Measurements from ENCODE around the gene TIPIN.
A peak's percentile ranks its signal among the peaks of the same experiment; 100 is the strongest.

The TIPIN gene

DNA sequence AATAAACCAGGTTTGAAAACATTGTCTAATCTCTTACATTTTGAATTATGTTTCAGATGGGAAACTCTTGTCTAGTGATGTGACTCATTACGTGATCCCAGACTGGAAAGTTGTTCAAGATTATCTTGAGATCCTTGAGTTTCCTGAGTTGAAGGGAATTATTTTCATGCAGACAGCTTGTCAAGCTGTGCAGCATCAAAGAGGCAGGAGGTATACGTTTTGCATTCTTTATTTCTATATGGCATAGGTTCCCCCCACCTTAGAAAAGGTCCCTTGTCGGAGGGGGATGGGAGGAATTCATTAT, 61.6 kb downstream of the TIPIN start:
- DNase-seq, result no peak

DNA sequence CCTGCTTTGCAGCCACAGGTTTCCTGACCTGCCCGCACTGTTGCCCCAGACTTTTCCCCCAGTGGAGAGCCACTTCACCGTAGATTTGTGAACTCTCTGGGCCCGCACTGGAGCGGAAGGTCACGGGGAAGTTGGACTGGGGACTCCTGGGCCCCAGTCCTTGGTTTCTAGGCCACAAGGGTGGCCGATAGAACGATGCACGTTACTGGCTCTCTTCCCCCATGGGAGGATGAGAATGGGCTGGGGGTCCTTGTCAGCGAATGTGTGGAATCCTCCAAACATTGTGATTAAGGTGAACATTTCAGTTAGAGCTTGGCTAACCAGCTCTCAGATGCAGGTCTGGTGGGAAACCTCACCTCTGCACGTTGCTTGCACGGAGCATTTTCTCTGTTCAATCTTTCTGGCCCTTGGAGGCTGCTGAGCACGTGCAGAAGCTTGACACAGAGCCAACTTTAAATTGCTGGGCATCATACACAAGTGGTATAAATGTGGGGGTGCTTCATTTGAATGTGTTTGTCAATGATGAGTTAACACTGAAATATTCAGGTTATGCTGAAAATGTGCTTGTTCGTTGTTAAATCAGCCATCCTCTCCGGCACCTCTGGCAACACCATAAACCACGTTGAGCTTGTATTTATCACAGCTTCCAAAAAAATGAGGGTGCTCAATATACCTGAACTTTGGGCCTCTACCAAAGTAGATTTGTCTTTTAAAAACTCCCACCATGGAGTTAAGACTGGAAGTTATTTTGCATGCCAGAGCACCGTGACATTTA, 62.1 kb downstream of the TIPIN start:
- DNase-seq, result peak; percentile 39

DNA sequence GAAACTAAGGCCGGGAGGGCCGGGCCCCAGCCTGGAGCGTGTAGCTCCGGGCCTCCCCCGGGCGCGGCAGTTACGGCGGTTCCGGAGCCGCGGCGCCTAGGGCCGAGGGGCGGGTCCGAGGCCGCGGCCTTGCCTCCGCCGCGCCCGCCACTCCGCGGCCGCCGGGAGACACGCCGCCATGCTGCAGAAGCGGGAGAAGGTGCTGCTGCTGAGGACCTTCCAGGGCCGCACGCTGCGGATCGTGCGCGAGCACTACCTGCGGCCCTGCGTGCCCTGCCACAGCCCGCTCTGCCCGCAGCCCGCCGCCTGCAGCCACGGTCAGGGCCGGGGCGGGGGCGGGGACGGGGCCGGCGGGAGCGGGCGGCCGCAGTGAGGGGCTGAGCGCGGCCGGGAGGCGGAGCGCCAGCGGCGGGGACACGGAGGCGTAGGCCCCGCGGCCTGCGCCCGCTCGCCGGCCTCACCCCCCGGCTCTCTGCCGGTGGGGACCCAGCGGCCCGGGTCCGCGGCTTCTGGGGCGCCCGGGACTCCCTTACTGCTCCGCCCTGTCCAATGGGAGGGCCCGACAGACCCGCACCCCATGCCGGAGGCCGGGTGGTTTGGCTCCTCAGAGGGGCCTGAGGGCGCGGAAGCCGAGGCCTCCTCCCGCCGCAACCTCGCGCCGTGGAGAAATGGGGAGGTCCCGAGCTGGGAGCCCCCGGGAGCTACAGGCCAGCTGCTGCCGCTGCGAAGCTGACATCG, 62.9 kb downstream of the TIPIN start, which contains the start of gene DIS3L:
Gene DIS3L, plus strand, starts transcription at position 150 of the 738 bp plus-strand sequence. Its CDS starts 29 bp downstream, at position 179.
- DNase-seq, result peak; percentile 58

DNA sequence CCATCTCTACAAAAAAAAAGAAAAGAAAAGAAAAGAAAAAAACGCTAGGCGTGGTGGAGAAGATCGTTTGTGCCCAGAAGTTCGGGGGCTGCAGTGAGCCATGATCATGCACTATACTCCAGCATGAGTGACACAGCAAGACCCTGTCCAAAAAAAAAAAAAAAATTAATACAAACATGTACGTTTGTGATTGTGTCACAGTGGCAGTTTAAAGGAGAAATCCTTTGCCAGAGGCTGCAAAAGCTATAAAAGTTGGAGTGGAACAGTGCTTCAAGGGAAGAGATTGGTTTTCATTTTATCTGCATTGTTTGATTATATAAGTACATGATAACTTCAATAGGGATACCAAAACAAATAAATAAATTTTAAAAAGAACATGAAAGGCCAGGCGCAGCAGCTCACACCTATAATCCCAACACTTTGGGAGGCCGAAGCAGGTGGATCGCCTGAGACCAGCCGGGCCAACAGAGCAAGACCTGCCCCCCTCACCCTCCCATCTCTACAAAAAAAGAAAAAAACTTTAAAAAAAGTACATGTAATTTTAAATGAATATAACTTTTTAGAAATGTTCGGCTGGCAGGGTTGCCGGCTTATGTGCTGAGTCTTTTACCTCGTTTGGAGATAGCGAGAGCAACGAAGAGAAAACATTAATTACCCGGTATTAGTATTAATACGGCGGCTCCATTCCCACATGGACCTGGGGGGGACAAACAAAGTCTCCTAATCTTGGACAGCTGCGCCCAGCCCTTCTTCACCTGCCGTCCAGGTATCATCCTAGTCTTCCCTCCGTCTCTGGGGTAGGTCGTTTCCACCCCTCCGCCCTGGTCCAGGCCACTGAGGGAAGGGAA, 63.7 kb downstream of the TIPIN start:
- no peak for DNase-seq

DNA sequence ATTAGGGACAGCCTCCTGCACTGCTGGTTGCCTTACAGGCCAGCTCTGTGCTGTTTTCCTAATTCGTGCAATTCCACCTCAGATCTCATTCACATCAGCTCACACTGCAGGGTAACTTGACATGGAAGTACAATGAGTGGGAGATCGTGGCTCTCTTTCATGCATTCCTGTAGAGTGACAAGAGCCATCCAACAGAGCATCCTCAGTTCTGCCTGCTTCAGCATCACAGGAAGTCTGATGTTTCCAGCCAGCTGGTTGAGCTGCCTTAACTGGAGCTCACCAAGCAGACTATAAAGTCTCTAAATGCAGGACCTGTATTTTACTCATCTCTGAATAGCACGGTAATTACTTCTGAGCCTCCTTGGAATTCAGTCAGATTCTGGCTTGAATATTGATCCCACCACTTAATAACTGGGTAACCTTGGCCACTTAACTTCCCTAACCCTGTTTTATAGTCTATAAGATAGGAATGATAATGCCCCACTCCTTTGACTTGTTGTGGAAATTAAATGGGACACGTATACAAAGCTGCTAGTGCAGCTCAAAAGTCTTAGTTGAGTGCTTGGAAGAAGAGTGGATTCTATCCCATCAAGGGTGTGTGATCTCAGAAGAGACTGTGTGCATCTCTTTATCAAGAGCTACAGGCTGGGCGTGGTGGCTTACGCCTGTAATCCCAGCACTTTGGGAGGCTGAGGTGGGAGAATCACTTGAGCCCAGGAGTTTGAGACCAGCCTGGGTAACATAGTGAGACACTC, 64.5 kb downstream of the TIPIN start:
- DNase-seq, result no peak

DNA sequence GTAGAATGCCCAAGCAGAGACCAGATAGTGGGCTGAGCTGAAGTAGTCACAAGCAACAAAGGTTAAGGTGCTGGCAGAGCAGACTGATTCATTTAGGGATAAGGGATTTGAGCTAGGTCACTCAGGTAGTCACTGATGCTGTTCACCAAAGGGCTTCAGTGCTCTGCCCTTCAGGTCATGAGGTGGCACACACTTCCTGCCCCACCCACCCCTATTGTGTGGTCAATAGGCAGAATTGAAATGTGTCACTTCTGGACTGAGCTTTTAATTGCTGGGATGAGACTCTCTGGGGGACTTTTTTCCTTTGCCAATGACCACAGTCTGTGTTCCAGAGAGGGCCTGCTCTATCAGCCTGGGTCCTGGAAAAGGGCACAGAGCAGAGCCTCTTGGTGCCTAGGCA, 66.0 kb downstream of the TIPIN start:
- no peak for DNase-seq

DNA sequence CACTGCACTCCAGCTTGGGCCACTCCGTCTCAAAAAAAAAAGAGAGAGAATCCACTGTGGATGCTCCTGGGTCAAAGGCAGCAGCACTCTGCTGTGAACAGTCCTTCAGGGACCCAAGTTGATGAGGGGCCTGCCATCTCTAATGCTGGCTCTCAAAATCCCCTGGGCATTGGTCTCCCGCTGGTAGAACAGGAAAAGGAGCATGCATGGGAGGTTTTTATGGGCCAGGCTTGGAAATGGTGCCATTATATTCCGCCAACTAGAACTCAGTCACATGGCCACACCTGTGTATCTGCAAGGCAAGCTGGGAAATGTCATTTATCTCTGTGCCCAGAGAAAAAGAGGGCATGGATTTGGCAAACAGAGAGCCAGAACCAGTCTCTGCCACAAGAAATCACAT, 66.5 kb downstream of the TIPIN start:
- no peak for DNase-seq

DNA sequence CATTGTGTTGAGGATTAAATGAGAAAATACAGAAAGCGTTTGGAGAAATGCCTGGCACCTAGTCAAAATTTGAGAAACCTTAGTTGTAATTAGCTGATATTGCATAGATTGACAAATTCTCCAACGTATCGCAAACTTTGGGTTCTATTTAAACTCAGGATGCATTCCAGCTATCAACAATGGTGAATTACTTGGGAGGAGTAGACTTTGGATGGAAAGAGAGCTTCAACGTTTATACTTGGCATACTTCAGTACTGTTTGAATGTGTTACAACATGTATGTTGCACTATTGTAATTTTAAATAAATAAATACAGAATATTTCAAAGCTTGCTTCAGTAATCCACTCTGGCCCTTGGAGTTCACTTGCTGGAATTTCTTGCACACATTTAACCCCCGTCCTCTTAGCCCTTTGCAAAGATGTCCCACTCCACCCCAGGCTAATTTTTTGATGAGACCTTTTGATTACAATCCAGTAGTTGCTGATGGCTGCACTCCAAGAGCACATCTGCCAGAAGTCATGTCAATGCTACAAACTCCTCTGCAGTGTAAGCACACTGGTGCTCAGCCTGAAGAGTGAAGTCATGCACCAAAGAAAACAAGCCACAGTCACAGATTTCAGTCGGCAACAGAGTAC, 67.8 kb downstream of the TIPIN start:
- no peak for DNase-seq

DNA sequence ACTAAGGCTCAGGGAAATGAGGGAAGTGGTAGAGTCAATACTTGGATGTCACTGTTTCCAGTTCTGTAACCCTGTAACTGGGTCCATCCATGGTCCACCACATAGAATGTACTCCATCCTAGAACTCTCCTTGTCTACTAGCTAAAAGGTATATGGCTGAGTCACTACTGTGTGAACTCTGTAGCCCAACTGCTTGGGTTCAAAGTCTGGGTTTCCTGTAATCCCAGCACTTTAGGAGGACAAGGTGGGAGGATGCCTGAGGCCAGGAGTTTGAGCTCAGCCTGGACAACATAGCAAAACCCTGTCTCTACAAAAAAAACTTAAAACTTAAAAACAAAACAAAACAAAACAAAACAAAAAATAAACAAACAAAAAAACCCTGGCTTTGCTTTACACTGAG, 68.4 kb downstream of the TIPIN start:
- no peak for DNase-seq

DNA sequence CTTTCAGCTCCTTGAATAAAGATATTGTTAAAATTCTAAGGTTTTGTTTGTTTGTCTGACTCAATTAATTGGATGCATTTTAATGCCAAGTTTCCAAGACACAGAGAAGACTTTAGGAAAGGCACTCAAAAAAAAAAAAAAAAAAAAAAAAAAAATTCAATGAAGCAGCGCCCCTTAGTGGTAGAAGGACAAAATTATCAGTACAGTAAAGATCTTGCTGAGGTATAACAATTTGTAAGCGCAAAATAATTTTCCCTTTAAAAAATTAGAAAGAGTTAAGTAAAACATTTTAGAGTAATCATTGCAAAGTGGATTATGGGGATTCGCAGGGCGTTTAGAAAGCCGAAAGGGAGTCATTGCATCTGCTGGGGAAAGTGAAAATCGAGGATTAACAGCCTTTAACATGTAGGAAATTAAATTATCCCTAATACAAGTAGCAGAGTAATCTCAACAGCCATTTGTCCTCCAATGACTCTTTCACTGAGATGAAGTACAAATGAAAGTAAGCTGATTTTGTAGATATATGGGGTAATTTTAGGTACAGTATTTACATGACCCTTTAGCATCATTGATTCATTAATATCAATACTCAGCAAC, 68.9 kb downstream of the TIPIN start:
- no peak for DNase-seq

All from activated CD4-positive, alpha-beta T cell treated with anti-CD3 and anti-CD28 coated beads, Interleukin-2, amount 50 U/mL, for 1 hour (primary cell).